HEK293 (cell line): ENCODE measurements around the gene METTL26.

Source experiments
- GLIS1 ChIP-seq: fragments of 450-650 bp; formaldehyde crosslinking; IDR thresholded peaks from 2 replicates; pipeline ENCODE4 v1.5.1; 2016; ENCODE audit warnings: missing biosample characterization, missing genetic modification characterization
- GLIS2 ChIP-seq: fragments of 450-650 bp; formaldehyde crosslinking; IDR thresholded peaks from 2 replicates; pipeline ENCODE4 v1.5.1; 2016; ENCODE audit warnings: missing biosample characterization, missing genetic modification characterization
- HOXD13 ChIP-seq: sonication (generic); formaldehyde crosslinking; IDR thresholded peaks from 2 replicates; pipeline ENCODE4 v1.8.0; 2022; ENCODE audit warnings: missing genetic modification reagents, borderline replicate concordance
- MEIS1 ChIP-seq: sonication (generic); formaldehyde crosslinking; IDR thresholded peaks from 2 replicates; pipeline ENCODE4 v1.8.1; 2022; ENCODE audit warnings: missing genetic modification reagents, mild to moderate bottlenecking, borderline replicate concordance
- PRDM6 ChIP-seq: fragments of 450-650 bp; formaldehyde crosslinking; IDR thresholded peaks from 2 replicates; pipeline ENCODE4 v1.5.1; 2017; ENCODE audit warnings: missing biosample characterization, missing genetic modification characterization
- SCRT2 ChIP-seq: fragments of 450-650 bp; formaldehyde crosslinking; IDR thresholded peaks from 2 replicates; pipeline ENCODE4 v1.5.1; 2016; ENCODE audit warnings: missing biosample characterization, missing genetic modification characterization
- YY1 ChIP-seq: fragments of 450-650 bp; formaldehyde crosslinking; IDR thresholded peaks from 2 replicates; pipeline ENCODE4 v1.5.1; 2018; ENCODE audit warnings: missing biosample characterization, missing genetic modification characterization
- ZBTB48 ChIP-seq: fragments of 450-650 bp; formaldehyde crosslinking; IDR thresholded peaks from 2 replicates; pipeline ENCODE4 v1.5.1; 2016; ENCODE audit warnings: missing biosample characterization, missing genetic modification characterization
- ZNF2 ChIP-seq: fragments of 450-650 bp; formaldehyde crosslinking; IDR thresholded peaks from 2 replicates; pipeline ENCODE4 v1.5.1; 2016; ENCODE audit warnings: missing biosample characterization, missing genetic modification characterization
- ZNF266 ChIP-seq: fragments of 450-650 bp; formaldehyde crosslinking; IDR thresholded peaks from 2 replicates; pipeline ENCODE4 v1.5.1; 2016; ENCODE audit warnings: missing biosample characterization, missing genetic modification characterization, low read depth
- ZNF561 ChIP-seq: fragments of 450-650 bp; IDR thresholded peaks from 2 replicates; pipeline ENCODE4 v1.5.1; 2018; ENCODE audit warnings: missing biosample characterization, missing genetic modification characterization, borderline replicate concordance
- ZNF580 ChIP-seq: fragments of 450-650 bp; formaldehyde crosslinking; IDR thresholded peaks from 2 replicates; pipeline ENCODE4 v1.5.1; 2016; ENCODE audit warnings: missing biosample characterization, missing genetic modification characterization
- ZNF645 ChIP-seq: fragments of 450-650 bp; formaldehyde crosslinking; IDR thresholded peaks from 2 replicates; pipeline ENCODE4; 2016; ENCODE audit warnings: missing biosample characterization, missing genetic modification characterization
- ZNF660 ChIP-seq: fragments of 450-650 bp; IDR thresholded peaks from 2 replicates; pipeline ENCODE4 v1.5.1; 2018; ENCODE audit warnings: missing biosample characterization, mild to moderate bottlenecking, missing genetic modification characterization
- ZNF664 ChIP-seq: fragments of 450-650 bp; formaldehyde crosslinking; IDR thresholded peaks from 2 replicates; pipeline ENCODE4 v1.5.1; 2016; ENCODE audit warnings: missing biosample characterization, missing genetic modification characterization
- ZNF837 ChIP-seq: fragments of 450-650 bp; formaldehyde crosslinking; IDR thresholded peaks from 2 replicates; pipeline ENCODE4 v1.5.1; 2016; ENCODE audit warnings: missing biosample characterization, missing genetic modification characterization
- TF ChIP-seq, protein P1 (sequence below): fragments of 450-650 bp; formaldehyde crosslinking; IDR thresholded peaks from 2 replicates; pipeline ENCODE4 v1.5.1; 2016; ENCODE audit warnings: missing biosample characterization, missing genetic modification characterization, borderline replicate concordance
- TF ChIP-seq, protein P2 (sequence below): fragments of 450-650 bp; formaldehyde crosslinking; IDR thresholded peaks from 2 replicates; pipeline ENCODE4 v1.5.1; 2016; ENCODE audit warnings: missing biosample characterization, missing genetic modification characterization
- TF ChIP-seq, protein P3 (sequence below): fragments of 450-650 bp; formaldehyde crosslinking; IDR thresholded peaks from 2 replicates; pipeline ENCODE4 v1.5.1; 2016; ENCODE audit warnings: missing biosample characterization, missing genetic modification characterization
- TF ChIP-seq, protein P4 (sequence below): sonication (generic); formaldehyde crosslinking; IDR thresholded peaks from 2 replicates; pipeline ENCODE4 v1.8.1; 2022; ENCODE audit warnings: mild to moderate bottlenecking, moderate library complexity, missing genetic modification reagents

Gene METTL26

DNA sequence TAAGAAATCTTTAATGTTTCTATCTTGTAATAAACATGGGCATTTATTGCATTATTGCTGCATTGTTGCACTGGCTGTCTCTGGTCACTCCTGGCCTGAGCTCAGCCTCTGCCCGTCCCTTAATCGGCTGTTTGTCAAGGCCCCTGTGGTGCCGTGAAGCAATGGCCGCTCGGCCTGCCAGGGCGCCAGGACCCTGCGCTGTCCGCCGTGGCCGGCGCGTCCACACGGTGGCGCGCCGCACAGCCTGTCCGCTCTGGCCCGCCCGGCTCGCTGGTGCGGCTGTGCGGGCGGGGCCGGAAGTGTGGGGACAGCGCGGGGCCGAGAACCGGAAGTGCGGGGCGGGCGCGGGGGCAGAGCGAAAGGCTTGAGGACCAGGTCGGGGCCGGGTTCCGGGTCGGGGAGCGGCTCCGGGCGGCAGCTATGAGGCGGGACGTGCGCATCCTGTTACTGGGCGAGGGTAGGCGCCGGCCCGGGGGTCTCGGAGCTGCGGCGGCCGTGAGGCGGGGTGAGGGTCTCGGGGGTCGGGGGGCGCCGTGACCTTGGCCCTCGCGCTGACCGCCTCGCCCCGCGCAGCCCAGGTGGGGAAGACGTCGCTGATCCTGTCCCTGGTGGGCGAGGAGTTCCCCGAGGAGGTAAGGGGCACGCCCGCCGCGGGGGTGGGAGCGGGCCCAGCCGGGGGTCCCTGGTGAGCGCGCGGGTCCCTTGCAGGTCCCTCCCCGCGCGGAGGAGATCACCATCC is 31.8 kb upstream of the METTL26 start, which contains the start of gene RHOT2 (continued):
- TF ChIP-seq, protein P1, sequence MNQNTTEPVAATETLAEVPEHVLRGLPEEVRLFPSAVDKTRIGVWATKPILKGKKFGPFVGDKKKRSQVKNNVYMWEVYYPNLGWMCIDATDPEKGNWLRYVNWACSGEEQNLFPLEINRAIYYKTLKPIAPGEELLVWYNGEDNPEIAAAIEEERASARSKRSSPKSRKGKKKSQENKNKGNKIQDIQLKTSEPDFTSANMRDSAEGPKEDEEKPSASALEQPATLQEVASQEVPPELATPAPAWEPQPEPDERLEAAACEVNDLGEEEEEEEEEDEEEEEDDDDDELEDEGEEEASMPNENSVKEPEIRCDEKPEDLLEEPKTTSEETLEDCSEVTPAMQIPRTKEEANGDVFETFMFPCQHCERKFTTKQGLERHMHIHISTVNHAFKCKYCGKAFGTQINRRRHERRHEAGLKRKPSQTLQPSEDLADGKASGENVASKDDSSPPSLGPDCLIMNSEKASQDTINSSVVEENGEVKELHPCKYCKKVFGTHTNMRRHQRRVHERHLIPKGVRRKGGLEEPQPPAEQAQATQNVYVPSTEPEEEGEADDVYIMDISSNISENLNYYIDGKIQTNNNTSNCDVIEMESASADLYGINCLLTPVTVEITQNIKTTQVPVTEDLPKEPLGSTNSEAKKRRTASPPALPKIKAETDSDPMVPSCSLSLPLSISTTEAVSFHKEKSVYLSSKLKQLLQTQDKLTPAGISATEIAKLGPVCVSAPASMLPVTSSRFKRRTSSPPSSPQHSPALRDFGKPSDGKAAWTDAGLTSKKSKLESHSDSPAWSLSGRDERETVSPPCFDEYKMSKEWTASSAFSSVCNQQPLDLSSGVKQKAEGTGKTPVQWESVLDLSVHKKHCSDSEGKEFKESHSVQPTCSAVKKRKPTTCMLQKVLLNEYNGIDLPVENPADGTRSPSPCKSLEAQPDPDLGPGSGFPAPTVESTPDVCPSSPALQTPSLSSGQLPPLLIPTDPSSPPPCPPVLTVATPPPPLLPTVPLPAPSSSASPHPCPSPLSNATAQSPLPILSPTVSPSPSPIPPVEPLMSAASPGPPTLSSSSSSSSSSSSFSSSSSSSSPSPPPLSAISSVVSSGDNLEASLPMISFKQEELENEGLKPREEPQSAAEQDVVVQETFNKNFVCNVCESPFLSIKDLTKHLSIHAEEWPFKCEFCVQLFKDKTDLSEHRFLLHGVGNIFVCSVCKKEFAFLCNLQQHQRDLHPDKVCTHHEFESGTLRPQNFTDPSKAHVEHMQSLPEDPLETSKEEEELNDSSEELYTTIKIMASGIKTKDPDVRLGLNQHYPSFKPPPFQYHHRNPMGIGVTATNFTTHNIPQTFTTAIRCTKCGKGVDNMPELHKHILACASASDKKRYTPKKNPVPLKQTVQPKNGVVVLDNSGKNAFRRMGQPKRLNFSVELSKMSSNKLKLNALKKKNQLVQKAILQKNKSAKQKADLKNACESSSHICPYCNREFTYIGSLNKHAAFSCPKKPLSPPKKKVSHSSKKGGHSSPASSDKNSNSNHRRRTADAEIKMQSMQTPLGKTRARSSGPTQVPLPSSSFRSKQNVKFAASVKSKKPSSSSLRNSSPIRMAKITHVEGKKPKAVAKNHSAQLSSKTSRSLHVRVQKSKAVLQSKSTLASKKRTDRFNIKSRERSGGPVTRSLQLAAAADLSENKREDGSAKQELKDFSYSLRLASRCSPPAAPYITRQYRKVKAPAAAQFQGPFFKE (tag by site-specific recombination), result no peak
- TF ChIP-seq ZNF580 (tag by site-specific recombination) (peak; percentile 99), ZBTB48 (tag by site-specific recombination) (peak; percentile 63; the same call in 1 of the 2 replicates), ZNF266 (tag by site-specific recombination) (no peak), PRDM6 (tag by site-specific recombination) (no peak), ZNF660 (tag by site-specific recombination) (peak; percentile 99), ZNF561 (tag by site-specific recombination) (peak; percentile 81; the same call in 1 of the 2 replicates), ZNF837 (no peak), MEIS1 (CRISPR knock-in tag) (no peak), HOXD13 (CRISPR knock-in tag) (no peak), GLIS2 (tag by site-specific recombination) (peak; percentile 66; the same call in 1 of the 2 replicates), YY1 (tag by site-specific recombination) (peak; percentile 91), GLIS1 (tag by site-specific recombination) (0 out of 2 replicates have a peak, but pooled peaks have one; percentile 39), ZNF2 (tag by site-specific recombination) (no peak), ZNF664 (no peak), SCRT2 (tag by site-specific recombination) (peak; percentile 98), ZNF645 (tag by site-specific recombination) (no peak)
- TF ChIP-seq, protein P2, sequence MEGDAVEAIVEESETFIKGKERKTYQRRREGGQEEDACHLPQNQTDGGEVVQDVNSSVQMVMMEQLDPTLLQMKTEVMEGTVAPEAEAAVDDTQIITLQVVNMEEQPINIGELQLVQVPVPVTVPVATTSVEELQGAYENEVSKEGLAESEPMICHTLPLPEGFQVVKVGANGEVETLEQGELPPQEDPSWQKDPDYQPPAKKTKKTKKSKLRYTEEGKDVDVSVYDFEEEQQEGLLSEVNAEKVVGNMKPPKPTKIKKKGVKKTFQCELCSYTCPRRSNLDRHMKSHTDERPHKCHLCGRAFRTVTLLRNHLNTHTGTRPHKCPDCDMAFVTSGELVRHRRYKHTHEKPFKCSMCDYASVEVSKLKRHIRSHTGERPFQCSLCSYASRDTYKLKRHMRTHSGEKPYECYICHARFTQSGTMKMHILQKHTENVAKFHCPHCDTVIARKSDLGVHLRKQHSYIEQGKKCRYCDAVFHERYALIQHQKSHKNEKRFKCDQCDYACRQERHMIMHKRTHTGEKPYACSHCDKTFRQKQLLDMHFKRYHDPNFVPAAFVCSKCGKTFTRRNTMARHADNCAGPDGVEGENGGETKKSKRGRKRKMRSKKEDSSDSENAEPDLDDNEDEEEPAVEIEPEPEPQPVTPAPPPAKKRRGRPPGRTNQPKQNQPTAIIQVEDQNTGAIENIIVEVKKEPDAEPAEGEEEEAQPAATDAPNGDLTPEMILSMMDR (tag by site-specific recombination), result peak; percentile 56; the same call in 1 of the 2 replicates
- TF ChIP-seq, protein P3, sequence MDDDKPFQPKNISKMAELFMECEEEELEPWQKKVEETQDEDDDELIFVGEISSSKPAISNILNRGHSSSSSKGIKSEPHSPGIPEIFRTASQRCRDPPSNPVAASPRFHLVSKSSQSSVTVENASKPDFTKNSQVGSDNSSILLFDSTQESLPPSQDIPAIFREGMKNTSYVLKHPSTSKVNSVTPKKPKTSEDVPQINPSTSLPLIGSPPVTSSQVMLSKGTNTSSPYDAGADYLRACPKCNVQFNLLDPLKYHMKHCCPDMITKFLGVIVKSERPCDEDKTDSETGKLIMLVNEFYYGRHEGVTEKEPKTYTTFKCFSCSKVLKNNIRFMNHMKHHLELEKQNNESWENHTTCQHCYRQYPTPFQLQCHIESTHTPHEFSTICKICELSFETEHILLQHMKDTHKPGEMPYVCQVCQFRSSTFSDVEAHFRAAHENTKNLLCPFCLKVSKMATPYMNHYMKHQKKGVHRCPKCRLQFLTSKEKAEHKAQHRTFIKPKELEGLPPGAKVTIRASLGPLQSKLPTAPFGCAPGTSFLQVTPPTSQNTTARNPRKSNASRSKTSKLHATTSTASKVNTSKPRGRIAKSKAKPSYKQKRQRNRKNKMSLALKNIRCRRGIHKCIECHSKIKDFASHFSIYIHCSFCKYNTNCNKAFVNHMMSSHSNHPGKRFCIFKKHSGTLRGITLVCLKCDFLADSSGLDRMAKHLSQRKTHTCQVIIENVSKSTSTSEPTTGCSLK (tag by site-specific recombination), result no peak
- TF ChIP-seq, protein P4, sequence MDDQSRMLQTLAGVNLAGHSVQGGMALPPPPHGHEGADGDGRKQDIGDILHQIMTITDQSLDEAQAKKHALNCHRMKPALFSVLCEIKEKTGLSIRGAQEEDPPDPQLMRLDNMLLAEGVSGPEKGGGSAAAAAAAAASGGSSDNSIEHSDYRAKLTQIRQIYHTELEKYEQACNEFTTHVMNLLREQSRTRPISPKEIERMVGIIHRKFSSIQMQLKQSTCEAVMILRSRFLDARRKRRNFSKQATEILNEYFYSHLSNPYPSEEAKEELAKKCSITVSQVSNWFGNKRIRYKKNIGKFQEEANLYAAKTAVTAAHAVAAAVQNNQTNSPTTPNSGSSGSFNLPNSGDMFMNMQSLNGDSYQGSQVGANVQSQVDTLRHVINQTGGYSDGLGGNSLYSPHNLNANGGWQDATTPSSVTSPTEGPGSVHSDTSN, result peak; percentile 73; the same call in 1 of the 2 replicates
